Glutamatergic neuron (in vitro differentiated cells): ENCODE results near the gene CLSTN2. TPM values are rescaled to one million over a fixed set of nuclear protein-coding genes. Genes with fewer than 3 reads are reported as not detected.

Experiments
- DNase-seq: peaks from one replicate; pipeline ENCODE4 v3.0.0; 2022
- H3K27ac Mint-ChIP-seq: one replicate; pipeline ENCODE4 v1.8.0; 2020; ENCODE audit warnings: mild to moderate bottlenecking, mixed read lengths, inconsistent platforms; ENCODE audit not compliant: unreplicated experiment
- H3K27me3 Mint-ChIP-seq: one replicate; pipeline ENCODE4 v1.8.0; 2020; ENCODE audit warnings: mild to moderate bottlenecking, moderate library complexity, mixed read lengths, inconsistent platforms; ENCODE audit not compliant: unreplicated experiment
- H3K36me3 Mint-ChIP-seq: one replicate; pipeline ENCODE4 v1.8.0; 2020; ENCODE audit warnings: mild to moderate bottlenecking, mixed read lengths, inconsistent platforms; ENCODE audit not compliant: unreplicated experiment
- H3K4me1 Mint-ChIP-seq: one replicate; pipeline ENCODE4 v1.8.0; 2020; ENCODE audit warnings: mild to moderate bottlenecking, low read depth, mixed read lengths, inconsistent platforms; ENCODE audit not compliant: unreplicated experiment
- H3K4me3 Mint-ChIP-seq: one replicate; pipeline ENCODE4 v1.8.0; 2020; ENCODE audit warnings: mild to moderate bottlenecking, mixed read lengths, inconsistent platforms; ENCODE audit not compliant: unreplicated experiment
- H3K9me3 Mint-ChIP-seq: one replicate; pipeline ENCODE4 v1.8.0; 2020; ENCODE audit warnings: mild to moderate bottlenecking, moderate library complexity, mixed read lengths, inconsistent platforms; ENCODE audit not compliant: unreplicated experiment
- CTCF ChIP-seq: fragments of 200-600 bp; sonication (generic); IDR thresholded peaks from one replicate; pipeline ENCODE4 v1.5.0; 2021; ENCODE audit not compliant: partially characterized antibody, unreplicated experiment
- total RNA-seq: library from RNA; stranded (reverse); fragmentation: NEBNext Ultra II Directional; extraction: Animal tissue kit (Norgen Biotek cat#: 25700); gene quantifications from one replicate; pipeline ENCODE4 v1.2.1, GENCODE V29; 2021; ENCODE audit not compliant: unreplicated experiment

Gene CLSTN2
- total RNA-seq, 1 donor from 2014 or later = 3.1 TPM

DNA sequence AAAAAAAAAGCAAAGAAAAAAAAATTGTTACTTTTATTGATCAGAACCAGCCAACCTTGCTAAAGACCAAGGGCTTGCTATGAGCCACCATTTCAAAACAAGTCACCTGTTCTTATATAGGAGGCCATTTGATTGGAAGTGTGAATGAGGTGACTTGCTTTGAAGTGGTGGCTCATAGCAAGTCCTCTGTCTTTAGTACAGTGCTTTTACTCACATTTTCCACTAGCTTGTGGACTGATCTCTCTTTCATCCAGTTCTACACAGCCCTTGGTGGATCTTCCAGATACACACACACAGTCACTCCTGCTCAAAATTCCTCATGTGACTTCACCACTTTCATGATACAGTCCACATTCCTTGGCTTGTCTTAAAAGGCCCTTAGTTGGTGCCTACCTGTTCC is 13.5 kb downstream of the CLSTN2 start:
- DNase-seq = no peak
- no peak for TF ChIP-seq CTCF
- no peaks in the 10 kb centered on the region for H3K4me1 Mint-ChIP-seq
- H3K9me3 Mint-ChIP-seq = no peaks in the 10 kb centered on the region
- H3K27me3 Mint-ChIP-seq = no peaks in the 10 kb centered on the region
- no peak overlapping the region for H3K27ac Mint-ChIP-seq
- no peak overlapping the region for H3K4me3 Mint-ChIP-seq
- H3K36me3 Mint-ChIP-seq = no peaks in the 10 kb centered on the region

DNA sequence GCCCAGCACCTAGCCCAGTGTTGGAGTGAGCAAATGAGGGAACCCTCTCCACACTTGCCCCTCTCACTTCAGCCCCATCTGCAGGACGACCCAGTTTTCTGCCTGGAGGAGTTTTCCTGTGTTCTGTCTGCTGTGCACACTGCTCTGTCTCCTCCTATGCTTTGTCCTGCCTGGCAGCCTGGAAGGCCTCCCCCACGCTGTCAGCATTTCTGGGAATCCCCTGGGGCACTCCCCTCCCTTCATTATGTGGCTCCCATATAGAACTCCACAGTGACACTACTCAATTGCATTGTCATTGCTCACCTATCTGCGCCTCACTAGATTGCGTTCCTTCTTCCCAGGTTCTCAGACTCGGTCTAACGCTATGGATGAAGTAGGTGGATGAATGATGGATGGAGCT is 13.9 kb downstream of the CLSTN2 start:
- no peaks in the 10 kb centered on the region for H3K4me1 Mint-ChIP-seq
- no peak for DNase-seq
- H3K9me3 Mint-ChIP-seq = no peaks in the 10 kb centered on the region
- H3K36me3 Mint-ChIP-seq = no peaks in the 10 kb centered on the region
- TF ChIP-seq CTCF = no peak
- no peak overlapping the region for H3K4me3 Mint-ChIP-seq
- no peaks in the 10 kb centered on the region for H3K27me3 Mint-ChIP-seq
- H3K27ac Mint-ChIP-seq = no peak overlapping the region

DNA sequence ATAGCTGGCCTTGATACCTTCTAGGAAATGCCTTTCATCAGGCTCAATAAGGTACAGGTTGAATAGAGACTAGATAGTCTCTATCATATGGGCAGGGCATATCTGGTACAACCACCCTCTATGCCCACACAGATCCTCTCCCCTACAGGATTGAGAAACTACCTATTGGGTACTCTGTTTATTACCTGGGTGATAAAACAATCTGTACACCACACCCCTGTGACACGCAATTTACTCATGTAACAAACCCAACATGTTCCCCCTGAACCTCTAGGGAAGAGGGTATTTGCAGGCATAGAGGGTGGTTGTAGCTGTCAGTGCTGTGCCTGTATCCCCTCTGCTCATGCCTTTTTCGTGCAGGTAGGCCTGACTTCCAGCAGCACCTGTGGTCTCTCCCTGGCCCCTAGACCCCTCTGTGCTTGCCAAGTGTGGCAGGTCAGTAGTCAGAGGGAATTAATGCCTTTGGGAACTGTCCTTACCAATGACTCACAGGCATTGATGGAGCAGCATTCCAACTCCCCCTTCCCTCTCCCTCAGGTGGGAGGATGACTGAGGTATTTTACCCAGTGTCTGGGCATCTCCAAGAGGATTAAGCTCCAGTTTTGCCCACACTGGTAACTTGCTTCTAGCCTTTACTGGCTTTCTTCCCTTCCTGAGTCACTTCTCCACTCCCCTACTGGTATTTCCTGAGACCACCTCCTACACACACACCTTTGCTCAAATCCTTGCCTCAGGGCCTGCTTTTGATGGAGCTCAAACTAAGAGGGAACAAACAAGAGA is 18.3 kb downstream of the CLSTN2 start:
- no peaks in the 10 kb centered on the region for H3K36me3 Mint-ChIP-seq
- peaks cover 3% of the 10 kb centered on the region for H3K9me3 Mint-ChIP-seq
- DNase-seq = no peak
- H3K4me1 Mint-ChIP-seq = no peaks in the 10 kb centered on the region
- H3K4me3 Mint-ChIP-seq = no peak overlapping the region
- H3K27me3 Mint-ChIP-seq = no peaks in the 10 kb centered on the region
- no peak for TF ChIP-seq CTCF
- no peak overlapping the region for H3K27ac Mint-ChIP-seq

DNA sequence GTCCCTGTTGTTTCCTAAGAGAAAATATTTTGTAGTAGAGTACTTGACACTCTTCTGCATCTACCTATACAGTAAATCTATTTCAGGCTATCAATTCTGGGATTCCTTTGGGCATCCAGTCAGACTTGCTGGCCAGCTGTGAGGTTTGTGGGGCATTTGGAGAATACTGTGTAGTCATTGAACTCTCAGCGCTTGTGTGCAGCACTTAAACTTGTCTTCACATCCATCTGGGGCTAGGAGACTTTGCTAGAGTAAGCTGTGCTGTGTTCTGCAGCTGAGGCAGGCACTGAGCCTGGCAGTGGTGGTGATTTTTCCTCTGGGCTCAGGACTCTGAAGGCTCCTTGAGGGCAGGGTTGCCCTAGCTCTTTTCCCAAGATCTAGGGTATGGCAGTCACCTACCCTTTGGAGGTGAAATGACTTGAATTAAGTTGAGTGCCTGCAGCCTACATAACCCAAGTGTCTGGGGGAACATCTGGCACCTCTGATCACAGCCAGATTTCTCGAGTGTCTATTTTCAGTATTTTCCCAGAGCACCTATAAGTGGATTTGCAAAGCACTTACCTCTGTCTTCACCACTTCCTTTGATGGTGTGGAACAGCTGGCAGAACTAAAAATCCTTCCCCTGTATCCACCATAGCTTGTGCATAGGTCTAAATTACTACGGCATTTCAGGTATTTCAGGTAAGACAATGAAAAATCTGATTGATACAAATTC is 19.3 kb downstream of the CLSTN2 start:
- Mint-ChIP-seq H3K36me3 (no peaks in the 10 kb centered on the region), H3K4me1 (no peaks in the 10 kb centered on the region), H3K27ac (no peak overlapping the region), H3K9me3 (peaks cover 3% of the 10 kb centered on the region), H3K4me3 (no peak overlapping the region), H3K27me3 (no peaks in the 10 kb centered on the region)
- TF ChIP-seq CTCF = no peak
- no peak for DNase-seq

DNA sequence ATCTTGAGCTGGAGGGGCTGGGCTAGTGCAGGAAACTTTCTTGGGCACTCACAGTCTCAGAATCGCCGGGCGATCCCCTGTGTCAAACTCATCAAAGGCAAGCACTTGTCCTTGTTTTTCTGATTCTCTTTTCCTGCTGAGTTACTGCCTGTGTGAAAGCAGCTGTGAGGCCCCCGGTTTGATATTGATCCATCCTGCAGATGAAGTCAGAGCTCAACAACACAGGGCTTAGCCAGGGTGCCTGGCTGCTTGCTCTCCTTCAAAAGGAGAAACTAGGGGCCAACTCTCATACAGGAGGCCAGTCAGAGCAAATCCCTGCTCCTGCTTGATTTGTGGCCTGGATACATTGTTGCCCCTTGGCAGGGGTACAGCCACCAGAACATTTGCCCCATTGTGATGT is 22.9 kb downstream of the CLSTN2 start:
- no peaks in the 10 kb centered on the region for H3K36me3 Mint-ChIP-seq

More for the DNA sequence above, 22.9 kb downstream of the CLSTN2 start:
- H3K4me3 Mint-ChIP-seq = no peak overlapping the region
- H3K9me3 Mint-ChIP-seq = peaks cover 3% of the 10 kb centered on the region
- no peak for TF ChIP-seq CTCF
- no peaks in the 10 kb centered on the region for H3K27me3 Mint-ChIP-seq
- peak overlapping the region; percentile 4 for H3K27ac Mint-ChIP-seq
- no peaks in the 10 kb centered on the region for H3K4me1 Mint-ChIP-seq
- DNase-seq = no peak
